Inflammatory macrophage (primary cell): ENCODE results near the gene ARHGAP11A.

Experiments
- DNase-seq, 2 donors: peaks; one replicate each; pipeline ENCODE4 v3.0.0-alpha.2; 2020 to 2022

The ARHGAP11A gene

DNA sequence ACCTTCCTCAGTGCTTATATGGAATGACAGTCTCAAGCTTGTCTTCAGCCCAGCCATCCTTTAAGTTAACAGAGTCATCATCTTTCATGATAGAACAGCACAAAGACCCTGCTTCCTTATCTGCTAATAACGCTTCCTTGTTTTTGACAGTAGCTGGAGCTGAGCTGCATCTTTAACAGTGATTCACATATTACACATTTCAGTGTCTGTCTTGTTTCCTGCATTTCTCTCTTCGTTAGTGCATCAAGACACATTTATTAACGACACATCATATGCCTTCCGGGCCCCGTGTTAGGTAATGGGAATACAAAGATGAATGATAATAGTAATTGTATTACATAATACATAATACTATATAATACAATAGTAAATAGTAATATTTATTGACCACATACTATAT is 72.3 kb downstream of the ARHGAP11A start:
- peak; percentile 33 to 53 for DNase-seq

DNA sequence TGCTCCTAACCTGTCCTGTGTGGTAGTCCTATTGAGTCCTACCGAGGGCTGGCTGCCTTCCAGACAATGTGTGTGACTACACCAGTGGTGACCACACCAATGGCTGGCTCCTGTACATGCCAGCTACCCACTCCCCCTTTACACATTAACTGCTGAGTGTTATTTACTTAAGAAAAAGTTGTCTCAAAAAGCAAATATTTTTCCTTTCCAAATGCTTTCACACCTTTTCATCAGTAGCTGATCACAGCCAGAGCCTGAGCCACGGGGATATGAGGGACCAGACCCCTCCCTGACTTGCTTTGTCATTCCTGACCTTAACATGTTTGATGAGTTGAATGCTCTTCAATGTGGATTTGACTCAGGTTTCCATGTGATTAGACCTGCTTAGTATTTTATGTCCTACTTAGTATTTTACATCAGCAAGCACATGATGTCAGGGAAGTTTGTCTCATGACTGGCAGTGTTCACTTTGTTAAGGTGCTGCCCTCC is 72.9 kb downstream of the ARHGAP11A start:
- DNase-seq = no peak
